ENCODE measurements around the gene SH3D19.

Gene SH3D19

GRCh38 chr4:151228189-151229119 lies 97.0 kb downstream of the SH3D19 start:
- Histone ChIP-seq H3K9me3 (ENCODE audit: control insufficient read depth, insufficient read depth, low read length) (no peaks in the 10 kb centered on the region), H3K4me1 (ENCODE audit: control insufficient read depth, insufficient read depth, low read length) (no peaks in the 10 kb centered on the region), H3K36me3 (ENCODE audit: control insufficient read depth, insufficient read depth, low read length) (no peaks in the 10 kb centered on the region), H3K9ac (ENCODE audit: low read depth, low read length) (no peak overlapping the region), H3K27me3 (ENCODE audit: control insufficient read depth, insufficient read depth, low read length) (no peaks in the 10 kb centered on the region), H3K4me3 (ENCODE audit: low read depth, low read length) (no peak overlapping the region), H3K27ac (ENCODE audit: low read depth, low read length) (no peak overlapping the region)

GRCh38 chr4:151227731-151228130 lies 97.7 kb downstream of the SH3D19 start:
- no peaks in the 10 kb centered on the region for H3K4me1 ChIP-seq (ENCODE audit: control insufficient read depth, insufficient read depth, low read length)
- no peak overlapping the region for H3K27ac ChIP-seq (ENCODE audit: low read depth, low read length)
- H3K27me3 ChIP-seq (ENCODE audit: control insufficient read depth, insufficient read depth, low read length) = no peaks in the 10 kb centered on the region
- no peaks in the 10 kb centered on the region for H3K9me3 ChIP-seq (ENCODE audit: control insufficient read depth, insufficient read depth, low read length)
- H3K36me3 ChIP-seq (ENCODE audit: control insufficient read depth, insufficient read depth, low read length) = no peaks in the 10 kb centered on the region
- no peak overlapping the region for H3K4me3 ChIP-seq (ENCODE audit: low read depth, low read length)
- H3K9ac ChIP-seq (ENCODE audit: low read depth, low read length) = no peak overlapping the region

GRCh38 chr4:151227172-151227571 lies 98.2 kb downstream of the SH3D19 start:
- H3K27me3 ChIP-seq (ENCODE audit: control insufficient read depth, insufficient read depth, low read length) = no peaks in the 10 kb centered on the region
- H3K36me3 ChIP-seq (ENCODE audit: control insufficient read depth, insufficient read depth, low read length) = no peaks in the 10 kb centered on the region
- H3K4me3 ChIP-seq (ENCODE audit: low read depth, low read length) = no peak overlapping the region
- no peak overlapping the region for H3K9ac ChIP-seq (ENCODE audit: low read depth, low read length)
- H3K4me1 ChIP-seq (ENCODE audit: control insufficient read depth, insufficient read depth, low read length) = no peaks in the 10 kb centered on the region
- no peaks in the 10 kb centered on the region for H3K9me3 ChIP-seq (ENCODE audit: control insufficient read depth, insufficient read depth, low read length)
- no peak overlapping the region for H3K27ac ChIP-seq (ENCODE audit: low read depth, low read length)

GRCh38 chr4:151226004-151226932 lies 99.1 kb downstream of the SH3D19 start:
- no peak overlapping the region for H3K9ac ChIP-seq (ENCODE audit: low read depth, low read length)
- peak overlapping the region; percentile 36 for H3K27ac ChIP-seq (ENCODE audit: low read depth, low read length)
- H3K4me1 ChIP-seq (ENCODE audit: control insufficient read depth, insufficient read depth, low read length) = no peaks in the 10 kb centered on the region
- no peak overlapping the region for H3K4me3 ChIP-seq (ENCODE audit: low read depth, low read length)
- H3K9me3 ChIP-seq (ENCODE audit: control insufficient read depth, insufficient read depth, low read length) = no peaks in the 10 kb centered on the region
- no peaks in the 10 kb centered on the region for H3K27me3 ChIP-seq (ENCODE audit: control insufficient read depth, insufficient read depth, low read length)
- no peaks in the 10 kb centered on the region; the same call in 1 of the 2 replicates for H3K36me3 ChIP-seq (ENCODE audit: control insufficient read depth, insufficient read depth, low read length)

GRCh38 chr4:151223465-151223864 lies 101.9 kb downstream of the SH3D19 start:
- no peak overlapping the region for H3K9ac ChIP-seq (ENCODE audit: low read depth, low read length)
- H3K27me3 ChIP-seq (ENCODE audit: control insufficient read depth, insufficient read depth, low read length) = no peaks in the 10 kb centered on the region

GRCh38 chr4:151219948-151220347 lies 105.5 kb downstream of the SH3D19 start:
- Histone ChIP-seq H3K4me3 (ENCODE audit: low read depth, low read length) (no peak overlapping the region), H3K4me1 (ENCODE audit: control insufficient read depth, insufficient read depth, low read length) (no peaks in the 10 kb centered on the region), H3K27ac (ENCODE audit: low read depth, low read length) (no peak overlapping the region), H3K9ac (ENCODE audit: low read depth, low read length) (no peak overlapping the region), H3K9me3 (ENCODE audit: control insufficient read depth, insufficient read depth, low read length) (0 out of 2 replicates have a peak, but pooled peaks cover 4% of the 10 kb centered on the region), H3K36me3 (ENCODE audit: control insufficient read depth, insufficient read depth, low read length) (no peaks in the 10 kb centered on the region; the same call in 1 of the 2 replicates), H3K27me3 (ENCODE audit: control insufficient read depth, insufficient read depth, low read length) (no peaks in the 10 kb centered on the region)

More at GRCh38 chr4:151223465-151223864, 101.9 kb downstream of the SH3D19 start:
- Histone ChIP-seq H3K9me3 (ENCODE audit: control insufficient read depth, insufficient read depth, low read length) (no peaks in the 10 kb centered on the region), H3K4me3 (ENCODE audit: low read depth, low read length) (no peak overlapping the region), H3K36me3 (ENCODE audit: control insufficient read depth, insufficient read depth, low read length) (no peaks in the 10 kb centered on the region; the same call in 1 of the 2 replicates), H3K4me1 (ENCODE audit: control insufficient read depth, insufficient read depth, low read length) (no peaks in the 10 kb centered on the region), H3K27ac (ENCODE audit: low read depth, low read length) (no peak overlapping the region)

GRCh38 chr4:151219091-151219490 lies 106.3 kb downstream of the SH3D19 start:
- H3K9ac ChIP-seq (ENCODE audit: low read depth, low read length) = no peak overlapping the region
- no peaks in the 10 kb centered on the region for H3K4me1 ChIP-seq (ENCODE audit: control insufficient read depth, insufficient read depth, low read length)
- no peak overlapping the region for H3K27ac ChIP-seq (ENCODE audit: low read depth, low read length)
- H3K4me3 ChIP-seq (ENCODE audit: low read depth, low read length) = no peak overlapping the region
- H3K27me3 ChIP-seq (ENCODE audit: control insufficient read depth, insufficient read depth, low read length) = no peaks in the 10 kb centered on the region
- H3K36me3 ChIP-seq (ENCODE audit: control insufficient read depth, insufficient read depth, low read length) = no peaks in the 10 kb centered on the region; the same call in 1 of the 2 replicates
- 0 out of 2 replicates have a peak, but pooled peaks cover 4% of the 10 kb centered on the region for H3K9me3 ChIP-seq (ENCODE audit: control insufficient read depth, insufficient read depth, low read length)

- Histone ChIP-seq H3K4me1 (ENCODE audit: control insufficient read depth, insufficient read depth, low read length) (no peaks in the 10 kb centered on the region), H3K4me3 (ENCODE audit: low read depth, low read length) (no peak overlapping the region), H3K9ac (ENCODE audit: low read depth, low read length) (no peak overlapping the region), H3K27me3 (ENCODE audit: control insufficient read depth, insufficient read depth, low read length) (no peaks in the 10 kb centered on the region), H3K27ac (ENCODE audit: low read depth, low read length) (no peak overlapping the region), H3K36me3 (ENCODE audit: control insufficient read depth, insufficient read depth, low read length) (no peaks in the 10 kb centered on the region; the same call in 1 of the 2 replicates), H3K9me3 (ENCODE audit: control insufficient read depth, insufficient read depth, low read length) (0 out of 2 replicates have a peak, but pooled peaks cover 4% of the 10 kb centered on the region)
Observed at GRCh38 chr4:151218343-151218742, 107.1 kb downstream of the SH3D19 start.

- no peak overlapping the region for H3K27ac ChIP-seq (ENCODE audit: low read depth, low read length)
- no peak overlapping the region for H3K4me3 ChIP-seq (ENCODE audit: low read depth, low read length)
- H3K9ac ChIP-seq (ENCODE audit: low read depth, low read length) = no peak overlapping the region
- H3K9me3 ChIP-seq (ENCODE audit: control insufficient read depth, insufficient read depth, low read length) = 0 out of 2 replicates have a peak, but pooled peaks cover 4% of the 10 kb centered on the region
- no peaks in the 10 kb centered on the region; the same call in 1 of the 2 replicates for H3K36me3 ChIP-seq (ENCODE audit: control insufficient read depth, insufficient read depth, low read length)
- no peaks in the 10 kb centered on the region for H3K27me3 ChIP-seq (ENCODE audit: control insufficient read depth, insufficient read depth, low read length)
- H3K4me1 ChIP-seq (ENCODE audit: control insufficient read depth, insufficient read depth, low read length) = no peaks in the 10 kb centered on the region
Observed at GRCh38 chr4:151217326-151217725, 108.1 kb downstream of the SH3D19 start.

GRCh38 chr4:151215295-151215694 lies 110.1 kb downstream of the SH3D19 start:
- H3K27me3 ChIP-seq (ENCODE audit: control insufficient read depth, insufficient read depth, low read length) = no peaks in the 10 kb centered on the region

More at GRCh38 chr4:151215295-151215694, 110.1 kb downstream of the SH3D19 start:
- Histone ChIP-seq H3K4me3 (ENCODE audit: low read depth, low read length) (no peak overlapping the region), H3K36me3 (ENCODE audit: control insufficient read depth, insufficient read depth, low read length) (no peaks in the 10 kb centered on the region), H3K27ac (ENCODE audit: low read depth, low read length) (no peak overlapping the region), H3K4me1 (ENCODE audit: control insufficient read depth, insufficient read depth, low read length) (no peaks in the 10 kb centered on the region), H3K9me3 (ENCODE audit: control insufficient read depth, insufficient read depth, low read length) (0 out of 2 replicates have a peak, but pooled peaks cover 4% of the 10 kb centered on the region), H3K9ac (ENCODE audit: low read depth, low read length) (no peak overlapping the region)

All from HUES48 (cell line).